Brain microvascular endothelial cell (primary cell): Measurements from ENCODE around the gene CAMK2D.

Source experiments
- DNase-seq: peaks from one replicate; pipeline ENCODE4 v3.0.0-alpha.2; 2020
- H3K27ac ChIP-seq: fragments of 250-450 bp; sonication (Bioruptor Pico); 2 replicates; pipeline ENCODE4 v1.5.1; 2020; ENCODE audit warnings: mild to moderate bottlenecking, moderate library complexity
- H3K27me3 ChIP-seq: fragments of 250-450 bp; sonication (Bioruptor Pico); replicated peaks from 2 replicates; pipeline ENCODE4 v1.5.1; 2020; ENCODE audit warnings: mild to moderate bottlenecking
- H3K36me3 ChIP-seq: fragments of 250-450 bp; sonication (Bioruptor Pico); replicated peaks from 2 replicates; pipeline ENCODE4 v1.5.1; 2020; ENCODE audit warnings: mild to moderate bottlenecking
- H3K4me3 ChIP-seq: 2 replicates; pipeline ENCODE4 v1.5.1; 2011; ENCODE audit warnings: low read depth, mild to moderate bottlenecking, control low read depth, low read length, moderate library complexity
- CTCF ChIP-seq: IDR thresholded peaks from 2 replicates; pipeline ENCODE4 v1.5.1; 2011; ENCODE audit warnings: low read depth, mild to moderate bottlenecking, moderate library complexity, low read length, control low read depth, inconsistent platforms; ENCODE audit errors: missing control alignments
- in situ Hi-C: cut with HindIII; loops from 2 replicates; pipeline ENCODE4 v1.10.0; 2017; ENCODE audit warnings: low sequenced_read_pairs, low pct_ligation_motif_present

Gene CAMK2D

DNA sequence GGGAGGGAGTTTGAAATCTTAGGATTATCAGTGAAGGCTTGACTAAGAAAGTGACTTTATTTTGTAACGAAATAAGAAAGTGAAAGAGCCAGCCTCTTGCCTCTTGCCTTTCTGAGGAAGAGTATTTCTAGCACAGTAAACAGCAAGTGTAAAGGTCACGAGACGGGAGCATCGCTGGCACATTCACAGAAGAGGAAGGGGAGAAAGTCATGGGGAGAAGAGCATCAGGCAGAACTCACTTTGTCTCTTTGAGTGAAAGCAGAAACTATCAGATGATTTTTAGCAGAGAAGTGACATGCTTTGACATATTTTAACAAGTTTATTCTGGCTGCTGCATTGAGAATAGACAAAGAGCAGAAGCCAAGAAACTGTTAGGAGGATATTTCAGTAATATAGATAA lies 313.8 kb downstream of the CAMK2D start:
- H3K36me3 ChIP-seq: no peaks in the 10 kb centered on the region
- H3K27ac ChIP-seq: no peak overlapping the region
- no peaks in the 10 kb centered on the region for H3K27me3 ChIP-seq
- no peak overlapping the region for H3K4me3 ChIP-seq
- in situ Hi-C loops: no loop called here
- no peak for DNase-seq
- TF ChIP-seq CTCF: no peak

DNA sequence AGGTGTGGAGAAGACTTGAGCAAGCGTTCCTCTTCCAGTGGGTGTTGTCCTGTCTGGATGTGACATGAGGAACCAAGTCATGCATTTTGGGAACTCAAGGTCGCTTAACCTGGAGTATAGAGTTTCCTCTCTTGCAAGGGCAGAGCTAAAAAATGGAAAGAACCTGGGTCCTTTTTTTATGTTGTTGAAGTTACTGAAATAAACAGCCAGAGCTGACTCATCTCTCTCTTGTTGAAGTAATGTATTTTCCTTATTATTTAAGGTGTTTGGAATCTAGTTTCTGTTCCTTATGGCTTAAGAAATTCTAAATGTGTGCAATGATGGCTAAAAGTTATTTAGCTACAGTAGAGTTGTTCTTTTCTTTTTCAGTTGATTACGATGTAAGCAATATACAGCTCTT lies 314.5 kb downstream of the CAMK2D start:
- Histone ChIP-seq H3K27me3 (no peaks in the 10 kb centered on the region), H3K4me3 (no peak overlapping the region), H3K27ac (no peak overlapping the region), H3K36me3 (no peaks in the 10 kb centered on the region)
- TF ChIP-seq CTCF: no peak
- no peak for DNase-seq
- in situ Hi-C loops: no loop called here

- Histone ChIP-seq H3K27me3 (no peaks in the 10 kb centered on the region), H3K4me3 (no peak overlapping the region), H3K27ac (peak overlapping the region; percentile 70), H3K36me3 (no peaks in the 10 kb centered on the region)
- no peak for TF ChIP-seq CTCF
- in situ Hi-C loops: no loop called here
- DNase-seq: no peak
Observed at GRCh38 chr4:113446019-113446418, 315.5 kb downstream of the CAMK2D start.

DNA sequence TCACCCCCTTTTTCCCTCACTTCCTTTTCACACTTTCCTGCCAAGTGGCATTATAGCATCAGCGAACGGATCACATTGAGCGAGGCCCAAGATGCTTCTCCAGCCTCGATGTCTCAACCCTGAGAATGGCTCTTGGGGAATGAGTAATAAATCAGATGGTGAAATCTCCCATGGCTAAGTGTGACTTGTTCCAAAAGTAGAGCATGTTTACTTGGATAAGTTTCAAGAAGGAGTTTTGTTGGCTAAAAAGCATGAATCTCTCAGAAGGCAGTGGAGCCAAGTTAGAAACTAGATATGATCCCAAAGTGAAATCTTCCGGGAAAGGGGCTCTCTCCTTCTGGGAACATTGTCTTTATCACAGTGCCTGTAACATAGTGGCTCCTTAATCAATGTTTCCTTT lies 316.3 kb downstream of the CAMK2D start:
- Histone ChIP-seq H3K4me3 (no peak overlapping the region), H3K27me3 (no peaks in the 10 kb centered on the region), H3K27ac (peak overlapping the region; percentile 70), H3K36me3 (no peaks in the 10 kb centered on the region)
- no peak for TF ChIP-seq CTCF
- DNase-seq: peak; percentile 71
- in situ Hi-C loops: no loop called here

GRCh38 chr4:113444386-113444785 lies 317.2 kb downstream of the CAMK2D start:
- in situ Hi-C loops: no loop called here

More at GRCh38 chr4:113444386-113444785, 317.2 kb downstream of the CAMK2D start:
- H3K36me3 ChIP-seq: no peaks in the 10 kb centered on the region
- DNase-seq: no peak
- no peak for TF ChIP-seq CTCF
- H3K4me3 ChIP-seq: no peak overlapping the region
- H3K27me3 ChIP-seq: no peaks in the 10 kb centered on the region
- peak overlapping the region; percentile 70 for H3K27ac ChIP-seq
